Measurements from ENCODE around the gene CDCA7.
A peak's percentile ranks its signal among the peaks of the same experiment; 100 is the strongest.
"Not testable (repeated sequence)": the region's sequence is repeated elsewhere in the genome, so short reads cannot be mapped to it uniquely, and the experiment has no call there.

The CDCA7 gene

GRCh38 chr2:173354582-173355131, at the start of gene CDCA7:
Gene CDCA7 (plus strand): TSS chr2:173354872. CDS start chr2:173354964, 92 bp downstream.
- DNase-seq (ENCODE audit: low read depth in 2 of 2), result peak; percentile 49 to 72

- no peak for DNase-seq (ENCODE audit: low read depth in 2 of 2)
These were observed 49.4 kb upstream of the CDCA7 start for GRCh38 chr2:173305303-173305702.

GRCh38 chr2:173307293-173307692, 47.4 kb upstream of the CDCA7 start:
- DNase-seq (ENCODE audit: low read depth in 2 of 2), result no peak

- DNase-seq (ENCODE audit: low read depth in 2 of 2), result not testable (repeated sequence)
These were observed 45.3 kb upstream of the CDCA7 start for GRCh38 chr2:173309370-173309769.

GRCh38 chr2:173311844-173312606, 42.6 kb upstream of the CDCA7 start:
- no peak for DNase-seq (ENCODE audit: low read depth in 2 of 2)

- no peak for DNase-seq (ENCODE audit: low read depth in 2 of 2)
These were observed 31.3 kb upstream of the CDCA7 start for GRCh38 chr2:173323371-173323770.

- no peak for DNase-seq (ENCODE audit: low read depth in 2 of 2)
These were observed 27.9 kb upstream of the CDCA7 start for GRCh38 chr2:173326806-173327205.

- no peak for DNase-seq (ENCODE audit: low read depth in 2 of 2)
These were observed 27.3 kb upstream of the CDCA7 start for GRCh38 chr2:173327421-173327820.

- not testable (repeated sequence) for DNase-seq (ENCODE audit: low read depth in 2 of 2)
These were observed 21.7 kb upstream of the CDCA7 start for GRCh38 chr2:173333003-173333402.

- DNase-seq (ENCODE audit: low read depth in 2 of 2), result no peak
These were observed 14.9 kb upstream of the CDCA7 start for GRCh38 chr2:173339807-173340206.

GRCh38 chr2:173343921-173344320, 10.8 kb upstream of the CDCA7 start:
- no peak for DNase-seq (ENCODE audit: low read depth in 2 of 2)

GRCh38 chr2:173346035-173346434, 8.6 kb upstream of the CDCA7 start:
- DNase-seq (ENCODE audit: low read depth in 2 of 2), result no peak

- no peak for DNase-seq (ENCODE audit: low read depth in 2 of 2)
These were observed 7.1 kb upstream of the CDCA7 start for GRCh38 chr2:173347305-173348168.

GRCh38 chr2:173349287-173349686, 5.4 kb upstream of the CDCA7 start:
- no peak for DNase-seq (ENCODE audit: low read depth in 2 of 2)

- DNase-seq (ENCODE audit: low read depth in 2 of 2), result no peak
These were observed 4.3 kb upstream of the CDCA7 start for GRCh38 chr2:173350383-173350782.

GRCh38 chr2:173351879-173352278, 2.8 kb upstream of the CDCA7 start:
- no peak for DNase-seq (ENCODE audit: low read depth in 2 of 2)

- no peak for DNase-seq (ENCODE audit: low read depth in 2 of 2)
These were observed 1.1 kb upstream of the CDCA7 start for GRCh38 chr2:173353556-173353955.

GRCh38 chr2:173354073-173354581, 545 bp upstream of the CDCA7 start:
- no peak for DNase-seq (ENCODE audit: low read depth in 2 of 2)

- DNase-seq (ENCODE audit: low read depth in 2 of 2), result peak; percentile 5 to 26
These were observed 627 bp downstream of the CDCA7 start for GRCh38 chr2:173355132-173355865.

GRCh38 chr2:173355866-173356508, 1.3 kb downstream of the CDCA7 start:
- peak in 1 of 2 experiments; percentile 29 for DNase-seq (ENCODE audit: low read depth in 2 of 2)

GRCh38 chr2:173357346-173357745, 2.7 kb downstream of the CDCA7 start:
- DNase-seq (ENCODE audit: low read depth in 2 of 2), result no peak
